OCI-LY3 (cell line): ENCODE data around the gene MTUS2.
A peak's percentile ranks its signal among the peaks of the same experiment; 100 is the strongest.

Experiments used
- H2AFZ ChIP-seq: fragments of 200-600, 300-600 bp; shearing (Covaris generic); 2 replicates; pipeline ENCODE4 v1.6.0; 2014; ENCODE audit warnings: antibody characterized with exemption, low read depth, low read length
- H3K27ac ChIP-seq: fragments of 200-600, 300-600 bp; sonication (generic); 2 replicates; pipeline ENCODE4 v1.5.1; 2014; ENCODE audit warnings: mild to moderate bottlenecking, low read length, moderate library complexity, mixed read lengths
- H3K27me3 ChIP-seq: fragments of 200-600, 300-600 bp; sonication (generic); 2 replicates; pipeline ENCODE4 v1.6.1; 2014; ENCODE audit warnings: low read depth, low read length, mixed read lengths
- H3K36me3 ChIP-seq: fragments of 200-600, 300-600 bp; sonication (generic); replicated peaks from 2 replicates; pipeline ENCODE3; 2014; ENCODE audit warnings: low read depth, low read length, mixed read lengths
- H3K4me1 ChIP-seq: fragments of 300-600, 200-600 bp; sonication (generic); 2 replicates; pipeline ENCODE4 v1.6.1; 2014; ENCODE audit warnings: low read length, mixed read lengths
- H3K4me2 ChIP-seq: fragments of 200-600, 300-600 bp; sonication (generic); 2 replicates; pipeline ENCODE4 v1.6.1; 2014; ENCODE audit warnings: low read length, mixed read lengths
- H3K4me3 ChIP-seq: fragments of 300-600, 200-600 bp; sonication (generic); 2 replicates; pipeline ENCODE4 v1.5.1; 2014; ENCODE audit warnings: antibody characterized with exemption, mild to moderate bottlenecking, low read length, moderate library complexity
- H3K79me2 ChIP-seq: fragments of 300-600, 200-600 bp; shearing (Covaris generic); 2 replicates; pipeline ENCODE4 v1.6.1; 2014; ENCODE audit warnings: mild to moderate bottlenecking, low read length, mixed read lengths
- H3K9ac ChIP-seq: fragments of 300-600, 200-600 bp; shearing (Covaris generic); 2 replicates; pipeline ENCODE4 v1.6.0; 2014; ENCODE audit warnings: mild to moderate bottlenecking, low read length, moderate library complexity
- H3K9me3 ChIP-seq: fragments of 200-600, 300-600 bp; shearing (Covaris generic); 2 replicates; pipeline ENCODE4 v1.6.1; 2014; ENCODE audit warnings: low read length, mixed read lengths; ENCODE audit not compliant: insufficient read depth
- H4K20me1 ChIP-seq: fragments of 200-600, 300-600 bp; sonication (generic); 2 replicates; pipeline ENCODE4 v1.6.1; 2016; ENCODE audit warnings: low read length, mixed read lengths; ENCODE audit not compliant: insufficient read depth
- EZH2phosphoT487 ChIP-seq: fragments of 200-600 bp; shearing (Covaris generic); IDR thresholded peaks from 2 replicates; pipeline ENCODE4 v1.6.1; 2018; ENCODE audit warnings: antibody characterized with exemption, mixed run types, low read depth
- TF ChIP-seq, protein P1 (sequence below): fragments of 200-600, 300-600 bp; sonication (generic); IDR thresholded peaks from 2 replicates; pipeline ENCODE4 v1.5.1; 2014; ENCODE audit warnings: antibody characterized with exemption, low read length, low read depth

Gene MTUS2

DNA sequence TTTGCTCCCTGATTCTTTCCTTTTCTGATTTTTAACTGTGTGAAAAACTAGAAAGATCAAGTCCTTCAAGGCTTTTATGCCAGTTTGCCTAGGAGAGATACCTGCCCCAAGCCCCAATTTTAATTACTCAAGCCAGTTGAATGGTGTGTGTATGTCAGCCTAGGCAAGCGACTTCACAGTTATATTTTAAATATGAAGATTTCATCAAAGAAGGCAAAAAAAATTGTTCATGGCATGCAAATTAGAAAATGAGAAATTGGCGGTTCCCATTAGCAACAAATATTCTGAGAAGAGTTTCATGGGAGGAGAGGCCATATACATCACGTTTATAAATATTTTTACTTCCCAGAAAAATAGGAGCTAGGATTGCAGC, 607.8 kb downstream of the MTUS2 start:
- no peaks in the 10 kb centered on the region for H3K79me2 ChIP-seq
- peaks cover 30% of the 10 kb centered on the region for H3K4me1 ChIP-seq
- no peak overlapping the region for H3K4me2 ChIP-seq
- no peaks in the 10 kb centered on the region for H3K36me3 ChIP-seq
- 0 out of 2 replicates have a peak, but pooled peaks cover 4% of the 10 kb centered on the region for H3K9me3 ChIP-seq
- H3K27ac ChIP-seq = no peak overlapping the region
- no peak overlapping the region for H3K4me3 ChIP-seq
- no peaks in the 10 kb centered on the region for H3K27me3 ChIP-seq
- no peak for TF ChIP-seq EZH2phosphoT487
- TF ChIP-seq, protein P1, sequence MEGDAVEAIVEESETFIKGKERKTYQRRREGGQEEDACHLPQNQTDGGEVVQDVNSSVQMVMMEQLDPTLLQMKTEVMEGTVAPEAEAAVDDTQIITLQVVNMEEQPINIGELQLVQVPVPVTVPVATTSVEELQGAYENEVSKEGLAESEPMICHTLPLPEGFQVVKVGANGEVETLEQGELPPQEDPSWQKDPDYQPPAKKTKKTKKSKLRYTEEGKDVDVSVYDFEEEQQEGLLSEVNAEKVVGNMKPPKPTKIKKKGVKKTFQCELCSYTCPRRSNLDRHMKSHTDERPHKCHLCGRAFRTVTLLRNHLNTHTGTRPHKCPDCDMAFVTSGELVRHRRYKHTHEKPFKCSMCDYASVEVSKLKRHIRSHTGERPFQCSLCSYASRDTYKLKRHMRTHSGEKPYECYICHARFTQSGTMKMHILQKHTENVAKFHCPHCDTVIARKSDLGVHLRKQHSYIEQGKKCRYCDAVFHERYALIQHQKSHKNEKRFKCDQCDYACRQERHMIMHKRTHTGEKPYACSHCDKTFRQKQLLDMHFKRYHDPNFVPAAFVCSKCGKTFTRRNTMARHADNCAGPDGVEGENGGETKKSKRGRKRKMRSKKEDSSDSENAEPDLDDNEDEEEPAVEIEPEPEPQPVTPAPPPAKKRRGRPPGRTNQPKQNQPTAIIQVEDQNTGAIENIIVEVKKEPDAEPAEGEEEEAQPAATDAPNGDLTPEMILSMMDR = no peak
- no peak overlapping the region for H3K9ac ChIP-seq
- H4K20me1 ChIP-seq = no peaks in the 10 kb centered on the region
- H2AFZ ChIP-seq = no peak overlapping the region

DNA sequence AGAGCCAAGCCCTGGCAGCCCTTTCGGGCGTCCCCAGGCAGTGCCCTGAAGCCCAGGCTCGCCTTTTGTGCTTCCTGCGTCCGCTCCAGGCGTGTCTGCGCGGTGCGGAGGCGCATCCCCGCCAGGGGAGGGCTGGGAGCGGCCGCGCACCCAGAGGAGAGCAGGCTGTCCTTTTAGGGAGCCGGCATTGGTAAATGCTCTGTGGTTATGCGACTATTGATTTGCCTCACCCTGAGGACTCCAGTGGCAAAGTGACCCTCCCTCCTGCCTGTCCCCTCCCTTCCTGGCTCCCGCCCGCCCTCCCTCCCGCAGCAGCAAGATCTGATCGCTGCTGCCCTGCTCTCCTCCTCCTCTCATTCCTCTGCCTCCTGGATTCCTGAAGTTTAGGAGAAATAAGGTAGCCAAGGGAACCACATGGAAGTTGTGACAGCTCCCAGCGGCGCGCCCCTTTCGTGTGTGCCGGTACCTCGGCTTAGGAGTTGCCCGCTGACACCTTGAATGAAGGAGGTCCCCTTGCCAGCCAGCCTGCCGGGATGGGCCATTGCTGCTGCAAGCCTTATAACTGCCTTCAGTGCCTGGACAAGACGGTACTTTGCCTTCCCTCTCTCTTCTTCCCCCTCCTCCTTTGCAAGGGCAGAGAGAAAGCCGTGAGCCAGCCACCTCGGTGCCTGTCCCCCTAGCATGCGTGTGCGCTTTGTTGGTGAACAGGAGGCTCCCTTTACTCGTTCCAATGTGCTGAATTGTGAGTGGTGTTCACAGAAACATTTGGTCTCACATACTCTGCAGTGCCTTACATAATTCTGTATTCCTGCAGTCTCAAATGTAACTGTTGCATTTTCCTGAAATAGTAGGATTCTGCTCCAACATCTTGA, 608.4 kb downstream of the MTUS2 start:
- peaks cover 27% of the 10 kb centered on the region for H3K4me1 ChIP-seq
- H3K79me2 ChIP-seq = no peaks in the 10 kb centered on the region
- H3K9ac ChIP-seq = no peak overlapping the region
- TF ChIP-seq, protein P1 = no peak
- TF ChIP-seq EZH2phosphoT487 = no peak
- H4K20me1 ChIP-seq = no peaks in the 10 kb centered on the region
- H3K9me3 ChIP-seq = 0 out of 2 replicates have a peak, but pooled peaks cover 4% of the 10 kb centered on the region
- no peak overlapping the region for H3K27ac ChIP-seq
- no peaks in the 10 kb centered on the region for H3K27me3 ChIP-seq
- peak overlapping the region; percentile 13; the same call in 1 of the 2 replicates for H3K4me2 ChIP-seq
- no peaks in the 10 kb centered on the region for H3K36me3 ChIP-seq
- no peak overlapping the region for H3K4me3 ChIP-seq
- peak overlapping the region; percentile 82 for H2AFZ ChIP-seq

DNA sequence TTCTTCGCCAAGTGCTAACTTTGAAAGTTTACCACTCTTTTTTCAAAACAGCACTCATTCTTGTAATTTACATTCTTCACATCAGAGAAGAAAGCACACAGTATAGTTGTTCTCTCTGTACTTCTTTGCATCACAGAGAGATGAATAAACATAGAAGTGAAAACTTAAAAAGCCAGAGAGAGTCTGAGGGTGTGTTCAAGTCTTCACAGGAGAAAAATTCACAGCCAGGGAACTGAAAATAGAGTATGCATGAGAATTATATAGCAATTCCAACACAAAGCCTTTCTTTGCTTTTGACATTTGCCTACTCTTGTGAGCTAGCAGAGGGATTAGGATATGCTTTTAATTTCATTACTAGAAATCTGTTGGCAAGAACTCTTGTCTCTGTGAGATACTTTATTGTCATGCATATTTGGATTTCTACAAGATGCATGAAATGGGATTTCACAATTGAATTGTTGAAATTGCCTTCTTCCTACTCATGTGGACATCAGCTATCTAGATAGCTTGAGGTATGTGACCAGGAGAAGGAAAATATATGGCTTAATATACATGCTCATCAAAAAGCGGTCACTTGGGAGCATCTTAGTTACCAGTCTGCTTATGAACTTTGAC, 609.3 kb downstream of the MTUS2 start:
- no peaks in the 10 kb centered on the region for H4K20me1 ChIP-seq
- no peak for TF ChIP-seq EZH2phosphoT487
- TF ChIP-seq, protein P1 = no peak
- no peak overlapping the region for H3K9ac ChIP-seq
- 0 out of 2 replicates have a peak, but pooled peaks cover 4% of the 10 kb centered on the region for H3K9me3 ChIP-seq
- no peak overlapping the region for H3K4me3 ChIP-seq
- no peaks in the 10 kb centered on the region for H3K36me3 ChIP-seq
- H3K79me2 ChIP-seq = no peaks in the 10 kb centered on the region
- H3K4me2 ChIP-seq = peak overlapping the region; percentile 13; the same call in 1 of the 2 replicates
- peak overlapping the region; percentile 82; the same call in 1 of the 2 replicates for H2AFZ ChIP-seq
- H3K4me1 ChIP-seq = peaks cover 35% of the 10 kb centered on the region
- H3K27me3 ChIP-seq = no peaks in the 10 kb centered on the region
- no peak overlapping the region for H3K27ac ChIP-seq
